A673 (cell line): ENCODE data around the gene MYOCD. TPM values are rescaled to one million over a fixed set of nuclear protein-coding genes. Genes with fewer than 3 reads are reported as not detected.
"Not testable (repeated sequence)": the region's sequence is repeated elsewhere in the genome, so short reads cannot be mapped to it uniquely, and the experiment has no call there.

Source experiments
- BruUV-seq: library from RNA; stranded (reverse); fragments of 400-500 nt; replicated peaks from 2 replicates; lab custom pipeline; 2021; lab: Mats Ljungman, UMichigan
- CTCF ChIA-PET: fragments of 300-600 bp; sonication (Branson Sonifier 250); formaldehyde crosslinking; loops from one replicate; lab custom pipeline; 2022; ENCODE audit warnings: antibody characterized with exemption; lab: Charles Lee
- POLR2A ChIA-PET: fragments of 300-600 bp; sonication (Branson Sonifier 250); formaldehyde crosslinking; loops from one replicate; lab custom pipeline; 2022; ENCODE audit warnings: antibody characterized with exemption; ENCODE audit not compliant: low non-redundant PET; lab: Charles Lee
- DNase-seq: peaks from one replicate; pipeline ENCODE4 v3.0.0-alpha.2; 2015; ENCODE audit warnings: low spot score
- H3K27ac ChIP-seq: fragments of 200-600 bp; sonication (generic); 2 replicates; pipeline ENCODE4 v1.5.1; 2016; ENCODE audit warnings: mixed run types, low read depth, mild to moderate bottlenecking, mixed read lengths, antibody characterized with exemption, low read length; ENCODE audit not compliant: poor library complexity, severe bottlenecking
- H3K27me3 ChIP-seq: fragments of 200-600 bp; sonication (generic); replicated peaks from 2 replicates; pipeline ENCODE4 v1.6.1; 2017; ENCODE audit warnings: mixed run types, low read depth, mild to moderate bottlenecking, mixed read lengths, antibody characterized with exemption, low read length; ENCODE audit not compliant: insufficient read depth, poor library complexity
- H3K36me3 ChIP-seq: fragments of 200-600 bp; sonication (generic); 2 replicates; pipeline ENCODE4 v1.6.1; 2016; ENCODE audit warnings: mixed run types, mild to moderate bottlenecking, mixed read lengths, antibody characterized with exemption, low read length; ENCODE audit not compliant: insufficient read depth, poor library complexity, severe bottlenecking
- H3K4me1 ChIP-seq: fragments of 200-600 bp; sonication (generic); 2 replicates; pipeline ENCODE4 v1.6.1; 2017; ENCODE audit warnings: mixed run types, mild to moderate bottlenecking, mixed read lengths, antibody characterized with exemption, low read length; ENCODE audit not compliant: insufficient read depth, poor library complexity, severe bottlenecking
- H3K4me3 ChIP-seq: fragments of 200-600 bp; sonication (generic); 2 replicates; pipeline ENCODE4 v1.5.1; 2016; ENCODE audit warnings: low read depth, mixed run types, mild to moderate bottlenecking, mixed read lengths, low read length; ENCODE audit not compliant: poor library complexity, severe bottlenecking
- H3K9me3 ChIP-seq: fragments of 200-600 bp; sonication (generic); 2 replicates; pipeline ENCODE4 v1.6.1; 2016; ENCODE audit warnings: mixed run types, low read depth, mild to moderate bottlenecking, mixed read lengths, antibody characterized with exemption, low read length; ENCODE audit not compliant: poor library complexity, severe bottlenecking
- EZH2 ChIP-seq: fragments of 200-600 bp; sonication (generic); IDR thresholded peaks from 2 replicates; pipeline ENCODE4 v1.6.1; 2017; ENCODE audit warnings: borderline replicate concordance, low read depth, mild to moderate bottlenecking, mixed read lengths, antibody characterized with exemption, low read length; ENCODE audit not compliant: poor library complexity, severe bottlenecking
- intact Hi-C: fragments of 100-400 bp; cut with micrococcal nuclease; formaldehyde crosslinking; loops from one replicate; pipeline ENCODE4 v1.10.0; 2022; ENCODE audit not compliant: unreplicated experiment
- total RNA-seq: library from RNA; stranded (reverse); gene quantifications from 2 replicates; pipeline ENCODE4 v1.2.3, GENCODE V29; 2021
- TF ChIP-seq, protein P1 (sequence below): fragments of 300-800, 200-600 bp; sonication (generic); conservative IDR thresholded peaks from 2 replicates; pipeline ENCODE4 v1.5.1; 2017; ENCODE audit warnings: low read depth, mild to moderate bottlenecking, antibody characterized with exemption, low read length, moderate library complexity, mixed read lengths

Gene MYOCD
- total RNA-seq, 1 experiment from 2014 or later = not detected

GRCh38 chr17:12634789-12635414, 30.8 kb upstream of the MYOCD start:
- no peak for DNase-seq
- Histone ChIP-seq H3K27me3 (peaks cover 17% of the 10 kb centered on the region), H3K4me3 (no peak overlapping the region), H3K9me3 (no peaks in the 10 kb centered on the region), H3K36me3 (no peaks in the 10 kb centered on the region), H3K27ac (no peak overlapping the region), H3K4me1 (no peaks in the 10 kb centered on the region)
- POLR2A ChIA-PET = no interaction called here
- CTCF ChIA-PET = no interaction called here
- TF ChIP-seq, protein P1, sequence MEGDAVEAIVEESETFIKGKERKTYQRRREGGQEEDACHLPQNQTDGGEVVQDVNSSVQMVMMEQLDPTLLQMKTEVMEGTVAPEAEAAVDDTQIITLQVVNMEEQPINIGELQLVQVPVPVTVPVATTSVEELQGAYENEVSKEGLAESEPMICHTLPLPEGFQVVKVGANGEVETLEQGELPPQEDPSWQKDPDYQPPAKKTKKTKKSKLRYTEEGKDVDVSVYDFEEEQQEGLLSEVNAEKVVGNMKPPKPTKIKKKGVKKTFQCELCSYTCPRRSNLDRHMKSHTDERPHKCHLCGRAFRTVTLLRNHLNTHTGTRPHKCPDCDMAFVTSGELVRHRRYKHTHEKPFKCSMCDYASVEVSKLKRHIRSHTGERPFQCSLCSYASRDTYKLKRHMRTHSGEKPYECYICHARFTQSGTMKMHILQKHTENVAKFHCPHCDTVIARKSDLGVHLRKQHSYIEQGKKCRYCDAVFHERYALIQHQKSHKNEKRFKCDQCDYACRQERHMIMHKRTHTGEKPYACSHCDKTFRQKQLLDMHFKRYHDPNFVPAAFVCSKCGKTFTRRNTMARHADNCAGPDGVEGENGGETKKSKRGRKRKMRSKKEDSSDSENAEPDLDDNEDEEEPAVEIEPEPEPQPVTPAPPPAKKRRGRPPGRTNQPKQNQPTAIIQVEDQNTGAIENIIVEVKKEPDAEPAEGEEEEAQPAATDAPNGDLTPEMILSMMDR = no peak
- no peak for TF ChIP-seq EZH2
- BruUV-seq = no TSS peak
- intact Hi-C loops = no loop called here

- H3K4me1 ChIP-seq, POLR2A ChIA-PET, H3K27ac ChIP-seq, intact Hi-C loops, H3K27me3 ChIP-seq, H3K9me3 ChIP-seq, H3K36me3 ChIP-seq, H3K4me3 ChIP-seq, DNase-seq, BruUV-seq, CTCF ChIA-PET: not testable (repeated sequence)
Measured at GRCh38 chr17:12635996-12636395, 29.7 kb upstream of the MYOCD start.

- CTCF ChIA-PET = no interaction called here
- intact Hi-C loops = no loop called here
- POLR2A ChIA-PET = no interaction called here
- Histone ChIP-seq H3K9me3 (no peaks in the 10 kb centered on the region), H3K27ac (no peak overlapping the region), H3K4me1 (no peaks in the 10 kb centered on the region), H3K27me3 (no peaks in the 10 kb centered on the region), H3K4me3 (no peak overlapping the region), H3K36me3 (no peaks in the 10 kb centered on the region)
- peak; percentile 37 for DNase-seq
- no TSS peak for BruUV-seq
- TF ChIP-seq EZH2 = no peak
- TF ChIP-seq, protein P1 = no peak
Measured at GRCh38 chr17:12637015-12637414, 28.7 kb upstream of the MYOCD start.
